HG03103 (cell line): ENCODE data around the gene NSG1.
A peak's percentile ranks its signal among the peaks of the same experiment; 100 is the strongest.
"Not testable (repeated sequence)": the region's sequence is repeated elsewhere in the genome, so short reads cannot be mapped to it uniquely, and the experiment has no call there.

ENCODE experiments used
- ATAC-seq: cut with Tn5 transposase; IDR thresholded peaks from one replicate; pipeline ENCODE4 v1.9.1; 2021; ENCODE audit warnings: low read depth; ENCODE audit not compliant: unreplicated experiment

NSG1 gene

GRCh38 chr4:4386736-4387392, at the start of gene NSG1:
TSS of gene NSG1 (plus strand) at chr4:4387102. CDS start at chr4:4387630, 528 bp downstream.
- ATAC-seq = no peak

GRCh38 chr4:4338210-4339001, 48.5 kb upstream of the NSG1 start:
- no peak for ATAC-seq

DNA sequence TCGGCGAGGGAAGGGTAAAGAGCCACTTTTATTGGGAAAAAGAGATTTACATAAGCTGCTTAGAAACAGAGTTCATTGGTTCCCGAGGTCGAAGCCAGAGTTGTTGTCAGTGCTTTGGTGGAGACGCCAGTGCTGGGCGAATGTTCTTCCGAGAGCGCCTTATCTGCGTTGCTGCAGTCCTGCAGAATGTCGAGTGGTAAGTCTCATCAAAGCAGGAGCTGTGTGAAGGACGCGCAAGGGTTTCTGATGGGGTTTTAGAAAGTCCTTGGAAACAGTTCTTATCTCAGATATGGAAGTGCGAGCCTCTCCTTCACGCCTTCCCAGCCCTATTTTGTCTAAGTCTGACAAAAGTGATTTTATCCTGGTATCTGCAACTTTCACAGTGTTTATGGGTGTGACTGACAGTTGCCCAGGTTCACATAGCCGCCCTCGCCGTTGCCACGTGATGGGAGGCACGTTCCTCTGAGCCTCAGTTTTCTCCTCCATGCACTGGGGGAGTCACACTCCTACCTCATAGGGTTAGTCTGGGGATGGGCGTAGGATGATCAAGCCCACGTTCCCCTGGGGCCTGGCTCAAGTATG, 47.3 kb upstream of the NSG1 start:
- no peak for ATAC-seq

DNA sequence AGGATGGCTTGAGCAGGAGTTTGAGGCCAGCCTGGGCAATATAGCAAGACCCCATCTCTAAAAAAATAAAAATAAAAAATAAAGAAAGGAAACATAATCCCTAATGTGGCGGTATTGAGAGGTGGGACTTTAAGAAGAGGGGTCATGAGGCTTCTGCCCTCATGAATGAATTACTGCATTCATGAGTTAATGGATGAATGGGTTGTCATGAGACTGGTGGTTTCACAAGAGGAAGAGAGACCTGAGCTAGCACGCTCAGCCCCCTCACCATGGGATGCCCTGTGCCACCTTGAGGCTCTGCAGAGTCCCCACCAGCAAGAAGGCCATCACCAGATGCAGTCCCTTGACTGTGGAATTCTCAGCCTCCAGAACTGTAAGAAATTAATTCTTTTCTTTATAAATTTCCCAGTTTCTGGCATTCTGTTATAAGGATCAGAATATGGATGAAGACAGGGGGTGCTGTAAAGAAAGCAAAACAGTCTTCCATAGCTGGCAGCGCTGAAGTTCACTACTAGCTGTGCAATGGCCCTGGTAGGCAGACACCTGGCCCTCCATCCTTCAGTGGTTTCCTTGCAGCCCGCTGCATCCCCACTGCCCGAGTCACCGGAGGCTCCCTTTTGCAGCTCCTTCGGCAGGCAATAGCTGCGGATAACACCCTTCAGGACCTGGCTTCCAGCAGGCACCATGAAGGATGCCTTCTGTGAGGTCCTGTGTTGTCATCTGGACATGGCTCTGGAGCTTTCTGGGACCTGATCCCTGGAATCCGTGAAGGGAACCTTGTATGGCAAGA, 44.8 kb upstream of the NSG1 start:
- no peak for ATAC-seq

DNA sequence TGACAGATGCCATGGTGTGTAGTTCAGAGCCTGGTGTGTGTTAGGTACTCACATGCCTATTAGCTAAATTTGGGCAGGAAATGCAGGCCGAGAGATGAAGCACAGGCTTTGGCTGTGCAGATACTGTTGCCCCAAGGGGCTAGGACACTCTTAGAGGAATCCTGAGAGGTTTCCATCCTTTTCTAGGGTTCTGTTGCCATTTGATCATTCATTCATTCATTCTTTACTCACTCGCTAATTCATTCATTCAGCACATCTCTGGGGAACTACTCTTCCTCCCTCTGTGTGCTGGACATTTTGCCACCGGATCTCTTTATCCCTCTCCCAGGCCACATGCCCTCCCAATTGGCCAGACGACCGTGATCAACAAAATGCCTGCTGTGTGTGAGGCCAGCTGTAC, 43.9 kb upstream of the NSG1 start:
- no peak for ATAC-seq

- ATAC-seq = peak; percentile 82
Measured at GRCh38 chr4:4344915-4345527, 41.9 kb upstream of the NSG1 start.

DNA sequence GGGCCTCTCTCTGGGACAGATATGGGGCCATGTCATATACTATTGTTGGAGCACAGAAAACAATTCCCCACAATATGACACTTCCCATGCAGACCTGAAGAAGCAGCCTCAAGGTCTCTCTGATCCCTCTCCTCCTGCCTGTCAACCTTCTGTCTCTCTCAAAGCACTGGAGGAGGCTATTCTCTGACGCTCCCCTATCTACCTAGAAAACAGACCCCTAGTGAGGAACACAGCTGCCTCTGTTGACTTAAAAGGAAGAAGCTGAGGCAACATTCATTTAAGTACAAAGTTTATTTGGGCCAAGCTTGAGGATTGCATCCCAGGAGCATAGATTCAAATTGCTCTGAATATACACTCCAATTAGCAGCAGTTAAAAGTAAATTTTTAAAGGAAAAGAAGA, 39.3 kb upstream of the NSG1 start:
- ATAC-seq = no peak

GRCh38 chr4:4348585-4348984, 38.3 kb upstream of the NSG1 start:
- ATAC-seq = not testable (repeated sequence)

- no peak for ATAC-seq
Measured at GRCh38 chr4:4349867-4350266, 37.0 kb upstream of the NSG1 start.

- ATAC-seq = no peak
Measured at GRCh38 chr4:4350909-4351308, 36.0 kb upstream of the NSG1 start.

- no peak for ATAC-seq
Measured at GRCh38 chr4:4355302-4355701, 31.6 kb upstream of the NSG1 start.

GRCh38 chr4:4356106-4357041, 30.5 kb upstream of the NSG1 start:
- no peak for ATAC-seq

DNA sequence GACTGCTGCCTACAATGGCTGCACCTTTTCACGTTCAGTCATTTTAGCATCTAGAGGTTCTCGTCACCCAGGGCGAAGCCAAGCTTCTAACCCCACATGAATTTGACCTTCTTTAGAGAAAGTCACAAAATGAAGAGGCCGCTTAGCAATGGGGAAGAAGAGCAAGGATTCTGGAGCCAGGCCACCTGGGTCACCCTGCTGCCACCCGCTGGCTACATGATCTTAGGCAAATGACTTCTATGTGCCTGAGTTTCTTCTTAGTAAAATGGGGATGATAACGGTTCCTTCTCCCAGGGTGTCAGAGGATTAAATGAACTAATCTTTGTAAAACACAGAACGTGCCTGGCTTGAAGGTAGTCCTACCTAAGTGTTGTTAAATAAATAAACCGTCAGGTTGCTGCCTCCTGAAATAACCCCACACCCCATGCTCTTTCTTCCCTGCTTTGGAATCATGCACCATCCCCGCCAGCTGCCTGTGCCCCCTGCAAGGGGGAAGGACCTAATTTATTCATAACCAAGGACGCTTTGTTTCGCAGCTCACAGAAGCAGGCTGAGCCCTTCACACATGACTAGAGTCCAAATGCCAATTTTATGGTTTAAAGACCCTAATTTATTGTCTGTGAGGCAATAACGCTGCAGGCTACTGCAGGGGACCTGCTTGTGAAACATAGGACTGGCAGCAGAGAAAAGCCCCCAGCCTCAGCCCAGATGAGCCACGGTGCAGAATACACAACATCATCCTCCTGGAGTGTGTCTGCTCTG, 28.6 kb upstream of the NSG1 start:
- no peak for ATAC-seq

DNA sequence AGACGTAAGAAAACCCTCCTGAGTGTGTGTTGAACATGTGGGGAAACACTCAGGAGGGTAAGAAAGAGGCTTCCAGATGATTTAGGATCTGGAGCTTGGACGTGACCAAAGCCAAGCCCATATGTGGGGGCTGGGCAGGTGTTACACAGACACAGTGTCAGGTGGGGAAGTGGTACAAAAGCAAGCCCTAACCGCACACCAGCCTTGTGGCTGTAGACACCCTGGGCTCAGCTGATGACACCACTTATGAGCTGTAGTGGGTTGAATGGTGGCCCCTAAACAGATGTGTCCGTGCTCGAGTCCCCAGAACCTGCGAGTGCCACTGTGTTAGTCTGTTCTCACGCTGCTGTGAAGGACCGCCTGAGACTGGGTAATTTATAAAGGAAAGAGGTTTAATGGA, 25.0 kb upstream of the NSG1 start:
- ATAC-seq = no peak

GRCh38 chr4:4362991-4363697, 23.8 kb upstream of the NSG1 start:
- ATAC-seq = no peak

- no peak for ATAC-seq
Measured at GRCh38 chr4:4364061-4364460, 22.8 kb upstream of the NSG1 start.

- ATAC-seq = no peak
Measured at GRCh38 chr4:4364486-4365208, 22.3 kb upstream of the NSG1 start.
